Measurements from ENCODE around the gene AKAP14.

- TF ChIP-seq, protein P1, sequence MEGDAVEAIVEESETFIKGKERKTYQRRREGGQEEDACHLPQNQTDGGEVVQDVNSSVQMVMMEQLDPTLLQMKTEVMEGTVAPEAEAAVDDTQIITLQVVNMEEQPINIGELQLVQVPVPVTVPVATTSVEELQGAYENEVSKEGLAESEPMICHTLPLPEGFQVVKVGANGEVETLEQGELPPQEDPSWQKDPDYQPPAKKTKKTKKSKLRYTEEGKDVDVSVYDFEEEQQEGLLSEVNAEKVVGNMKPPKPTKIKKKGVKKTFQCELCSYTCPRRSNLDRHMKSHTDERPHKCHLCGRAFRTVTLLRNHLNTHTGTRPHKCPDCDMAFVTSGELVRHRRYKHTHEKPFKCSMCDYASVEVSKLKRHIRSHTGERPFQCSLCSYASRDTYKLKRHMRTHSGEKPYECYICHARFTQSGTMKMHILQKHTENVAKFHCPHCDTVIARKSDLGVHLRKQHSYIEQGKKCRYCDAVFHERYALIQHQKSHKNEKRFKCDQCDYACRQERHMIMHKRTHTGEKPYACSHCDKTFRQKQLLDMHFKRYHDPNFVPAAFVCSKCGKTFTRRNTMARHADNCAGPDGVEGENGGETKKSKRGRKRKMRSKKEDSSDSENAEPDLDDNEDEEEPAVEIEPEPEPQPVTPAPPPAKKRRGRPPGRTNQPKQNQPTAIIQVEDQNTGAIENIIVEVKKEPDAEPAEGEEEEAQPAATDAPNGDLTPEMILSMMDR (IDR thresholded peaks at IDR 0.05; ENCODE audit: low read depth, low read length) = no peak
- TF ChIP-seq, protein P2, sequence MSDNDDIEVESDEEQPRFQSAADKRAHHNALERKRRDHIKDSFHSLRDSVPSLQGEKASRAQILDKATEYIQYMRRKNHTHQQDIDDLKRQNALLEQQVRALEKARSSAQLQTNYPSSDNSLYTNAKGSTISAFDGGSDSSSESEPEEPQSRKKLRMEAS (IDR thresholded peaks at IDR 0.05; ENCODE audit: low read depth, low read length) = no peak
- TF ChIP-seq MYC (IDR thresholded peaks at IDR 0.05; ENCODE audit: low read depth, low read length) = no peak
Observed at GRCh38 chrX:119887721-119888425, 7.8 kb upstream of the AKAP14 start.

Data from NB4 (cell line).